ENCODE data around the gene ADAMTS4. TPM values are rescaled to one million over a fixed set of nuclear protein-coding genes. Genes with fewer than 3 reads are reported as not detected.

ADAMTS4 gene
- total and polyA plus RNA-seq, 9 of the 15 experiments (the other 6 are each of a cell fraction or from before 2014, with no cell fraction given), result 0.07 to 3.7 (median 0.41) TPM

DNA sequence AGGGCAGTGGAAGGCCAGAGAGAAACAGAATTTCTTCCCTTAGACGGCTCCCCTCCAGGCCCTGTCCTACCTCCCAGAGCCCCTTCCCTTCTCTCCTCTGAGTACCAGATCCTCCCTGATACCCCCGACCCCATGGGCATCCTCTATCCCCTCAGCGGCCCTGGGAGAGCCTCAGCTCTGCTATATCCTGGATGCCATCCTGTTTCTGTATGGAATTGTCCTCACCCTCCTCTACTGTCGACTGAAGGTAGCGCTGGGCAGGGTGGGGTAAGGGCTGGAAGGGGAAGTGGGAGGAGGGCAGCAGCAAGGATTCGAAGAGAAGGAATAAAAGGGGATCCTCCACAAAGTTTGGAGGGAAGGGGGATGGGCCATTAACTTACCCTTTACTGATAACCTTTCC, 19.0 kb upstream of the ADAMTS4 start (continued):
- TF ChIP-seq ZNF592 (IDR thresholded peaks at IDR 0.05), result no peak

DNA sequence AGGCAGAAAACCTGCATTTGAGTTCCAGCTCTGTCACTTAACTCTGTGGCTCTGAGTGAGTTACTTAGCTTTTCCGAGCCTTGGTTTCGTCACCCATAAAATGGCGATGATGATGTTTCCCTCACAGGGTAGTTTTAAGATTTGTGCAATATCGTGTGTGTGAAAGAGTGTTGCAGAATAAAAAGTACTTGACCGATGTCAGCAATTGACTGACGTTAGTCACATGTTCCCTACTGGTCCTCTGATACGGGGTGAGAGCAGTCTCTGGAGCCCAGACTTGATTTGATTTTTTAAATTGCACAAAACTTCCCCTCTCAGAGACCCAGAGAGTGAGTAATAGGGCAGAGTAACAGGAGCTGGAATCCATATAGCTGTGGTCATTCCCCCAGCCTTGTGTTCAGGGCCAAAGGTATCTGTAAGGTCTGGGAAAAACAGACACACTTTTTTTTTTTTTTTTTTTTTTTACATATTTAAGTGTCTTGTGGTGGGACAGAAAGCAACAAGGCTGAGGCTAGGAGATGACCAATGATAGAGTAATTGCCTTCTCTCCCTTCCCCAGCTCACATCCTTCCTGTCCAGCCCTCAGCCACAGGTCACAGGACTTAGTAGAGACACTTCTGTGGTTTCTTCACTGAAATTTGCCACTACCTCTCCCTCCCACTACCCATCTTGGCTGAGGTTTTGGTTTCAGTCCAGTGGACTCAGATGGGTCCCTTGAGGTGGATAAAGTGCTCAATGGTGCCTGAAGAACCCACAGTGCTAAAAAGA, 18.3 kb upstream of the ADAMTS4 start:
- peaks cover 25% of the 10 kb centered on the region for H3K36me3 ChIP-seq (ENCODE audit: control insufficient read depth, insufficient read depth, low read length)
- ChIA-PET CTCF (ENCODE audit: low intra/inter-chr PET ratio) (no interaction called here), POLR2A (interaction anchor here (0.6 to 1.0 kb wide), 3 partner anchors 9 to 71 kb away, joined by 3 read pairs; no protein-coding TSS in a partner anchor)
- H3K4me2 ChIP-seq (ENCODE audit: insufficient read depth, low read length), result no peak overlapping the region; the same call in 1 of the 2 replicates
- no TSS peak for BruUV-seq (replicated peaks)
- H3K79me2 ChIP-seq (ENCODE audit: control insufficient read depth, insufficient read depth, low read length), result no peaks in the 10 kb centered on the region
- no peak for FAIRE-seq
- peak overlapping the region in 1 of 2 experiments; percentile 53; a peak in 2 of 4 replicates for H3K9ac ChIP-seq (ENCODE audit: insufficient read depth in 1 of 2, low read depth in 2 of 2, low read length in 2 of 2)
- no peak overlapping the region for H3K4me3 ChIP-seq
- ATAC-seq, result peak; percentile 36
- DNase-seq (ENCODE audit: extremely low read depth in 1 of 4, low spot score in 3 of 4), result peak in 1 of 4 experiments; percentile 5
- H3K9me3 ChIP-seq (replicated peaks; ENCODE audit: control insufficient read depth, insufficient read depth, low read depth, low read length), result no peaks in the 10 kb centered on the region
- H3K27me3 ChIP-seq (ENCODE audit: control insufficient read depth in 2 of 2, insufficient read depth in 2 of 2, low read length in 2 of 2), result no peaks in the 10 kb centered on the region
- peak overlapping the region; percentile 31; the same call in 1 of the 3 replicates for H3K27ac ChIP-seq (ENCODE audit: extremely low read depth, low read depth, low read length)
- 55% methylated on average over 7 of the region's 7 CpGs for WGBS (ENCODE audit: insufficient coverage, low coverage, missing lambda C conversion rate)
- H3K9me1 ChIP-seq (ENCODE audit: control insufficient read depth, insufficient read depth, low read length), result no peaks in the 10 kb centered on the region
- H3K4me1 ChIP-seq (replicated peaks in 1 of 2; ENCODE audit: control insufficient read depth in 2 of 2, insufficient read depth in 2 of 2, low read length in 2 of 2), result peaks cover 3 to 25% of the 10 kb centered on the region in 2 experiments; a peak in 4 of 5 replicates
- in situ Hi-C loops (cut with MboI) (no loop called here), intact Hi-C loops (cut with micrococcal nuclease) (no loop called here)
- no peaks in the 10 kb centered on the region for H4K20me1 ChIP-seq (replicated peaks; ENCODE audit: control insufficient read depth, insufficient read depth, low read length)
- peak overlapping the region; percentile 74 for H2AFZ ChIP-seq (ENCODE audit: low read depth, low read length)
- TF ChIP-seq, protein P1, sequence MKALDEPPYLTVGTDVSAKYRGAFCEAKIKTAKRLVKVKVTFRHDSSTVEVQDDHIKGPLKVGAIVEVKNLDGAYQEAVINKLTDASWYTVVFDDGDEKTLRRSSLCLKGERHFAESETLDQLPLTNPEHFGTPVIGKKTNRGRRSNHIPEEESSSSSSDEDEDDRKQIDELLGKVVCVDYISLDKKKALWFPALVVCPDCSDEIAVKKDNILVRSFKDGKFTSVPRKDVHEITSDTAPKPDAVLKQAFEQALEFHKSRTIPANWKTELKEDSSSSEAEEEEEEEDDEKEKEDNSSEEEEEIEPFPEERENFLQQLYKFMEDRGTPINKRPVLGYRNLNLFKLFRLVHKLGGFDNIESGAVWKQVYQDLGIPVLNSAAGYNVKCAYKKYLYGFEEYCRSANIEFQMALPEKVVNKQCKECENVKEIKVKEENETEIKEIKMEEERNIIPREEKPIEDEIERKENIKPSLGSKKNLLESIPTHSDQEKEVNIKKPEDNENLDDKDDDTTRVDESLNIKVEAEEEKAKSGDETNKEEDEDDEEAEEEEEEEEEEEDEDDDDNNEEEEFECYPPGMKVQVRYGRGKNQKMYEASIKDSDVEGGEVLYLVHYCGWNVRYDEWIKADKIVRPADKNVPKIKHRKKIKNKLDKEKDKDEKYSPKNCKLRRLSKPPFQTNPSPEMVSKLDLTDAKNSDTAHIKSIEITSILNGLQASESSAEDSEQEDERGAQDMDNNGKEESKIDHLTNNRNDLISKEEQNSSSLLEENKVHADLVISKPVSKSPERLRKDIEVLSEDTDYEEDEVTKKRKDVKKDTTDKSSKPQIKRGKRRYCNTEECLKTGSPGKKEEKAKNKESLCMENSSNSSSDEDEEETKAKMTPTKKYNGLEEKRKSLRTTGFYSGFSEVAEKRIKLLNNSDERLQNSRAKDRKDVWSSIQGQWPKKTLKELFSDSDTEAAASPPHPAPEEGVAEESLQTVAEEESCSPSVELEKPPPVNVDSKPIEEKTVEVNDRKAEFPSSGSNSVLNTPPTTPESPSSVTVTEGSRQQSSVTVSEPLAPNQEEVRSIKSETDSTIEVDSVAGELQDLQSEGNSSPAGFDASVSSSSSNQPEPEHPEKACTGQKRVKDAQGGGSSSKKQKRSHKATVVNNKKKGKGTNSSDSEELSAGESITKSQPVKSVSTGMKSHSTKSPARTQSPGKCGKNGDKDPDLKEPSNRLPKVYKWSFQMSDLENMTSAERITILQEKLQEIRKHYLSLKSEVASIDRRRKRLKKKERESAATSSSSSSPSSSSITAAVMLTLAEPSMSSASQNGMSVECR (CRISPR knock-in tag; IDR thresholded peaks at IDR 0.05), result 0 out of 2 replicates have a peak, but pooled peaks have one; percentile 36
- TF ChIP-seq NFE2L1 (tag; IDR thresholded peaks at IDR 0.05; ENCODE audit: borderline replicate concordance, low read depth) (no peak), GABPA (tag; conservative IDR thresholded peaks at IDR 0.05; ENCODE audit: low read depth) (peak; percentile 55), CEBPG (CRISPR knock-in tag; IDR thresholded peaks at IDR 0.05) (no peak), CEBPG (tag; conservative IDR thresholded peaks at IDR 0.05 in 1 of 2, IDR thresholded peaks at IDR 0.05 in 1 of 2) (peak in 1 of 2 experiments; percentile 52; a peak in 2 of 4 replicates), CTBP1 (IDR thresholded peaks at IDR 0.05; ENCODE audit: borderline replicate concordance) (0 out of 2 replicates have a peak, but pooled peaks have one; percentile 34), ETV1 (tag; conservative IDR thresholded peaks at IDR 0.05; ENCODE audit: low read depth) (peak; percentile 86), NFXL1 (CRISPR knock-in tag; IDR thresholded peaks at IDR 0.05) (0 out of 2 replicates have a peak, but pooled peaks have one; percentile 7)
